Fibroblast of mammary gland (primary cell): Measurements from ENCODE around the gene NAA80.

Experiments
- DNase-seq: peaks from one replicate; pipeline ENCODE4 v3.0.0-alpha.2; 2010; ENCODE audit warnings: low read depth
- H3K4me3 ChIP-seq: 2 replicates; pipeline ENCODE4 v1.5.1; 2011; ENCODE audit warnings: low read depth, mild to moderate bottlenecking, low read length, moderate library complexity; ENCODE audit not compliant: control insufficient read depth
- CTCF ChIP-seq: conservative IDR thresholded peaks from 2 replicates; pipeline ENCODE4 v1.5.1; 2011; ENCODE audit warnings: low read depth, low read length, inconsistent platforms; ENCODE audit not compliant: control insufficient read depth, insufficient read depth

The NAA80 gene

GRCh38 chr3:50324351-50325112, 25.3 kb upstream of the NAA80 start:
- H3K4me3 ChIP-seq: no peak overlapping the region
- DNase-seq: peak; percentile 69
- TF ChIP-seq CTCF: peak; percentile 85

GRCh38 chr3:50323614-50324199, 24.5 kb upstream of the NAA80 start:
- no peak for TF ChIP-seq CTCF
- no peak for DNase-seq
- H3K4me3 ChIP-seq: no peak overlapping the region

GRCh38 chr3:50323092-50323600, 23.9 kb upstream of the NAA80 start:
- DNase-seq: no peak
- no peak for TF ChIP-seq CTCF
- no peak overlapping the region for H3K4me3 ChIP-seq

- TF ChIP-seq CTCF: no peak
- no peak for DNase-seq
- H3K4me3 ChIP-seq: peak within 1 kb of the TSS; percentile 84
Observed at GRCh38 chr3:50322386-50323091, 23.3 kb upstream of the NAA80 start, which contains the start of gene HYAL2. Gene HYAL2 (minus strand): TSS chr3:50322745. CDS start chr3:50320489, 2,256 bp downstream.

GRCh38 chr3:50322115-50322385, 22.8 kb upstream of the NAA80 start:
- DNase-seq: no peak
- H3K4me3 ChIP-seq: peak overlapping the region; percentile 84
- TF ChIP-seq CTCF: no peak

GRCh38 chr3:50321336-50322114, 22.3 kb upstream of the NAA80 start:
- peak; percentile 79 for DNase-seq
- H3K4me3 ChIP-seq: peak overlapping the region; percentile 84
- TF ChIP-seq CTCF: peak; percentile 44
